HepG2 (cell line): ENCODE measurements around the gene MBTPS1. TPM values are rescaled to one million over a fixed set of nuclear protein-coding genes. Genes with fewer than 3 reads are reported as not detected.

Experiments
- FOXJ3 ChIP-seq: sonication (generic); formaldehyde crosslinking; IDR thresholded peaks from 2 replicates; pipeline ENCODE4 v1.4.0; 2020; ENCODE audit warnings: missing genetic modification reagents, mild to moderate bottlenecking, borderline replicate concordance
- KLF9 ChIP-seq: IDR thresholded peaks from 2 replicates; pipeline ENCODE4 v1.6.1; 2016; ENCODE audit warnings: low read depth
- MATR3 ChIP-seq: sonication (generic); formaldehyde crosslinking; IDR thresholded peaks from 2 replicates; pipeline ENCODE4 v1.4.0; 2020; ENCODE audit warnings: missing genetic modification reagents
- PCBP1 ChIP-seq: fragments of 200-400 bp; formaldehyde crosslinking; IDR thresholded peaks from 2 replicates; pipeline ENCODE4 v1.6.1; 2017; ENCODE audit warnings: mild to moderate bottlenecking, low read depth, low read length, borderline replicate concordance
- POLR2G ChIP-seq: fragments of 200-400 bp; formaldehyde crosslinking; IDR thresholded peaks from 2 replicates; pipeline ENCODE4 v1.6.1; 2018; ENCODE audit warnings: mild to moderate bottlenecking, low read depth, low read length, moderate library complexity
- PTBP1 ChIP-seq: fragments of 200-400 bp; formaldehyde crosslinking; IDR thresholded peaks from 2 replicates; pipeline ENCODE4 v1.6.1; 2018; ENCODE audit warnings: low read length, low read depth; ENCODE audit not compliant: poor library complexity, severe bottlenecking
- SMAD3 ChIP-seq: sonication (generic); formaldehyde crosslinking; IDR thresholded peaks from 2 replicates; pipeline ENCODE4 v1.4.0; 2020; ENCODE audit warnings: missing genetic modification reagents
- THAP11 ChIP-seq: IDR thresholded peaks from 2 replicates; pipeline ENCODE4 v1.6.1; 2016; ENCODE audit warnings: missing biosample characterization, missing genetic modification reagents
- ZFP36 ChIP-seq: fragments of 150-350 bp; IDR thresholded peaks from 2 replicates; pipeline ENCODE4 v1.6.1; 2018; ENCODE audit warnings: borderline replicate concordance, low read length, low read depth; ENCODE audit not compliant: partially characterized antibody
- ZNF776 ChIP-seq: sonication (generic); formaldehyde crosslinking; IDR thresholded peaks from 2 replicates; pipeline ENCODE4 v1.4.0; 2020; ENCODE audit warnings: mild to moderate bottlenecking, missing genetic modification reagents
- polyA plus RNA-seq, 8 experiments: library from polyadenylated mRNA; depleted of rRNA in 3 of 8; stranded (reverse) in 7 of 8; unstranded in 1 of 8; fragments of >200 nt; fragmentation: Illumina TruSeq in 4 of 8; extraction: Trizol in 4 of 8; gene quantifications; 2 replicates each; pipeline versions ENCODE4 v1.2.1 to v1.2.3, GENCODE V29; 2011 to 2016; ENCODE audit warnings: low read depth in 4 of 8, missing spikeins in 1 of 8, mixed read lengths in 1 of 8; ENCODE audit not compliant: insufficient read depth in 1 of 8
- total RNA-seq, 5 experiments: library from RNA; depleted of rRNA; stranded (reverse); fragments of >200 nt; fragmentation: Illumina TruSeq; extraction: Trizol; gene quantifications; 2 replicates each; pipeline ENCODE4 v1.2.3, GENCODE V29; 2016; ENCODE audit warnings: low read depth in 1 of 5
- TF ChIP-seq, protein P1 (sequence below): sonication (generic); formaldehyde crosslinking; IDR thresholded peaks from 2 replicates; pipeline ENCODE4 v1.8.0; 2022; ENCODE audit warnings: missing genetic modification reagents, mild to moderate bottlenecking, moderate library complexity, borderline replicate concordance
- TF ChIP-seq, protein P2 (sequence below): sonication (generic); formaldehyde crosslinking; IDR thresholded peaks from 2 replicates; pipeline ENCODE4 v1.5.1; 2020; ENCODE audit warnings: missing genetic modification reagents, mild to moderate bottlenecking, borderline replicate concordance
- TF ChIP-seq, protein P3 (sequence below): sonication (generic); formaldehyde crosslinking; IDR thresholded peaks from 2 replicates; pipeline ENCODE4 v1.5.0; 2020; ENCODE audit warnings: mild to moderate bottlenecking, missing genetic modification reagents, moderate library complexity
- TF ChIP-seq, protein P4 (sequence below): IDR thresholded peaks from 2 replicates; pipeline ENCODE4 v1.6.1; 2018; ENCODE audit warnings: missing genetic modification reagents, mild to moderate bottlenecking, missing compliant biosample characterization
- TF ChIP-seq, protein P5 (sequence below): sonication (generic); formaldehyde crosslinking; conservative IDR thresholded peaks from 2 replicates; pipeline ENCODE4 v1.8.0; 2022; ENCODE audit warnings: mild to moderate bottlenecking, moderate library complexity, missing genetic modification reagents

MBTPS1 gene
- total and polyA plus RNA-seq, 2 of the 13 experiments (the other 11 are each of a cell fraction or from before 2014, with no cell fraction given) = 56.7 to 91.3 TPM

DNA sequence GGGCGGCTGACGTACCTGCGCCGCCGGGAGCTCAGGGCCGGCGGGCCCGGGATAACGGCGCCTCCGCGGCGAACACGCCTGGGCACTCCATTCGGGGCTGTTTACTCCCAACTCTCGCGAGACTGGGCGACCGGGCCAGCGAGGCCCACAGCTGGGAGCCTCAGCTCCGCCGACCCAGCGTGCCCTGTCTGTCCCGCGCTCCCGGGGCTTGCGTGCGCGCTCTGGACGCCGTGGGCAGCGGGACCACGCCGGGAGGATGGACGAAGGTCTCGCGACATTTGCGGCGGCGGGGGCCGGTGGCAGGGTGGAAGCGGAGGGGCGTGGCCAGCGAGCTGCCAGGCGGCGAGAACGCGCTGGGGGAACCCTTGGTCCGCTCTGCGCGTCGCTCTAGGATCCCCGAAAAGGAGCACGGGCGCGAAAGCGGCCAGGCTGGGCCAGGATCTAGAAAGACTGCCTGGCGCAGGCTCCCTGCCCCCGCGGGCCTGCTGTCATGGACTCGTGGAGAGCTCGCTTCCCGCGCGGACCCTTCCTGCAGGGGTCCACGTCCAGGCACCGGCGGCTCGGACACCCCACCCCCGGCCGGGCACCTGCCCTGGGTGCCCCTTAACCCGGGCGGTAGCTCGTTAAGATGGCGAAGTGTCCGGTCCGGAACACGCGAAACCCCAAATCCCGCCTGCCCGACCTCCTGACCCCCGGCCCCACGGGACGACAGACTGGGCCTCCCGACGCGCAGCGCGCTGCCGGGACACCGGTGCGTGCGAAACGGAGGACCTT lies at the start of gene MBTPS1 (continued):
- TF ChIP-seq, protein P1, sequence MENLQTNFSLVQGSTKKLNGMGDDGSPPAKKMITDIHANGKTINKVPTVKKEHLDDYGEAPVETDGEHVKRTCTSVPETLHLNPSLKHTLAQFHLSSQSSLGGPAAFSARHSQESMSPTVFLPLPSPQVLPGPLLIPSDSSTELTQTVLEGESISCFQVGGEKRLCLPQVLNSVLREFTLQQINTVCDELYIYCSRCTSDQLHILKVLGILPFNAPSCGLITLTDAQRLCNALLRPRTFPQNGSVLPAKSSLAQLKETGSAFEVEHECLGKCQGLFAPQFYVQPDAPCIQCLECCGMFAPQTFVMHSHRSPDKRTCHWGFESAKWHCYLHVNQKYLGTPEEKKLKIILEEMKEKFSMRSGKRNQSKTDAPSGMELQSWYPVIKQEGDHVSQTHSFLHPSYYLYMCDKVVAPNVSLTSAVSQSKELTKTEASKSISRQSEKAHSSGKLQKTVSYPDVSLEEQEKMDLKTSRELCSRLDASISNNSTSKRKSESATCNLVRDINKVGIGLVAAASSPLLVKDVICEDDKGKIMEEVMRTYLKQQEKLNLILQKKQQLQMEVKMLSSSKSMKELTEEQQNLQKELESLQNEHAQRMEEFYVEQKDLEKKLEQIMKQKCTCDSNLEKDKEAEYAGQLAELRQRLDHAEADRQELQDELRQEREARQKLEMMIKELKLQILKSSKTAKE (CRISPR knock-in tag) = no peak
- TF ChIP-seq, protein P2, sequence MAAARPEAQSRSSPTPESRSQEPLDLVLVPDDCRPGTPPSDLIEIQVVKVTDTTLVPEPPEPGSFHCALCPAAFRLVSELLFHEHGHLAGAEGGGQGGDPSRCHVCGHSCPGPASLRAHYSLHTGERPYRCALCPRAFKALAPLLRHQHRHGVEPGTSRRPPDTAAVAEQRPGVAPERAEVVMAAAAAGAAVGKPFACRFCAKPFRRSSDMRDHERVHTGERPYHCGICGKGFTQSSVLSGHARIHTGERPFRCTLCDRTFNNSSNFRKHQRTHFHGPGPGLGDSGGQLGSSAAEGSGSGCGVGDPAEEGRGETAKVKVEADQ (CRISPR knock-in tag) = peak; percentile 84
- TF ChIP-seq THAP11 (CRISPR knock-in tag) = peak; percentile 90
- peak; percentile 97 for TF ChIP-seq ZNF776 (CRISPR knock-in tag)
- TF ChIP-seq, protein P3, sequence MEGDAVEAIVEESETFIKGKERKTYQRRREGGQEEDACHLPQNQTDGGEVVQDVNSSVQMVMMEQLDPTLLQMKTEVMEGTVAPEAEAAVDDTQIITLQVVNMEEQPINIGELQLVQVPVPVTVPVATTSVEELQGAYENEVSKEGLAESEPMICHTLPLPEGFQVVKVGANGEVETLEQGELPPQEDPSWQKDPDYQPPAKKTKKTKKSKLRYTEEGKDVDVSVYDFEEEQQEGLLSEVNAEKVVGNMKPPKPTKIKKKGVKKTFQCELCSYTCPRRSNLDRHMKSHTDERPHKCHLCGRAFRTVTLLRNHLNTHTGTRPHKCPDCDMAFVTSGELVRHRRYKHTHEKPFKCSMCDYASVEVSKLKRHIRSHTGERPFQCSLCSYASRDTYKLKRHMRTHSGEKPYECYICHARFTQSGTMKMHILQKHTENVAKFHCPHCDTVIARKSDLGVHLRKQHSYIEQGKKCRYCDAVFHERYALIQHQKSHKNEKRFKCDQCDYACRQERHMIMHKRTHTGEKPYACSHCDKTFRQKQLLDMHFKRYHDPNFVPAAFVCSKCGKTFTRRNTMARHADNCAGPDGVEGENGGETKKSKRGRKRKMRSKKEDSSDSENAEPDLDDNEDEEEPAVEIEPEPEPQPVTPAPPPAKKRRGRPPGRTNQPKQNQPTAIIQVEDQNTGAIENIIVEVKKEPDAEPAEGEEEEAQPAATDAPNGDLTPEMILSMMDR (CRISPR knock-in tag) = peak; percentile 32
- TF ChIP-seq MATR3 (CRISPR knock-in tag) = 0 out of 2 replicates have a peak, but pooled peaks have one; percentile 20
- TF ChIP-seq PCBP1 = peak; percentile 82; the same call in 1 of the 2 replicates
- peak; percentile 87 for TF ChIP-seq POLR2G
- TF ChIP-seq, protein P4, sequence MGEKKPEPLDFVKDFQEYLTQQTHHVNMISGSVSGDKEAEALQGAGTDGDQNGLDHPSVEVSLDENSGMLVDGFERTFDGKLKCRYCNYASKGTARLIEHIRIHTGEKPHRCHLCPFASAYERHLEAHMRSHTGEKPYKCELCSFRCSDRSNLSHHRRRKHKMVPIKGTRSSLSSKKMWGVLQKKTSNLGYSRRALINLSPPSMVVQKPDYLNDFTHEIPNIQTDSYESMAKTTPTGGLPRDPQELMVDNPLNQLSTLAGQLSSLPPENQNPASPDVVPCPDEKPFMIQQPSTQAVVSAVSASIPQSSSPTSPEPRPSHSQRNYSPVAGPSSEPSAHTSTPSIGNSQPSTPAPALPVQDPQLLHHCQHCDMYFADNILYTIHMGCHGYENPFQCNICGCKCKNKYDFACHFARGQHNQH (CRISPR knock-in tag) = peak; percentile 80
- peak; percentile 63 for TF ChIP-seq PTBP1
- 0 out of 2 replicates have a peak, but pooled peaks have one; percentile 50 for TF ChIP-seq KLF9 (CRISPR knock-in tag)
- peak; percentile 35; the same call in 1 of the 2 replicates for TF ChIP-seq FOXJ3
- no peak for TF ChIP-seq ZFP36
- TF ChIP-seq, protein P5, sequence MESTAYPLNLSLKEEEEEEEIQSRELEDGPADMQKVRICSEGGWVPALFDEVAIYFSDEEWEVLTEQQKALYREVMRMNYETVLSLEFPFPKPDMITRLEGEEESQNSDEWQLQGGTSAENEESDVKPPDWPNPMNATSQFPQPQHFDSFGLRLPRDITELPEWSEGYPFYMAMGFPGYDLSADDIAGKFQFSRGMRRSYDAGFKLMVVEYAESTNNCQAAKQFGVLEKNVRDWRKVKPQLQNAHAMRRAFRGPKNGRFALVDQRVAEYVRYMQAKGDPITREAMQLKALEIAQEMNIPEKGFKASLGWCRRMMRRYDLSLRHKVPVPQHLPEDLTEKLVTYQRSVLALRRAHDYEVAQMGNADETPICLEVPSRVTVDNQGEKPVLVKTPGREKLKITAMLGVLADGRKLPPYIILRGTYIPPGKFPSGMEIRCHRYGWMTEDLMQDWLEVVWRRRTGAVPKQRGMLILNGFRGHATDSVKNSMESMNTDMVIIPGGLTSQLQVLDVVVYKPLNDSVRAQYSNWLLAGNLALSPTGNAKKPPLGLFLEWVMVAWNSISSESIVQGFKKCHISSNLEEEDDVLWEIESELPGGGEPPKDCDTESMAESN = peak; percentile 94
- TF ChIP-seq SMAD3 (CRISPR knock-in tag) = no peak
